GM13976 (cell line): ENCODE data around the gene SLC1A2.

ENCODE experiments used
- DNase-seq: peaks from one replicate; pipeline ENCODE4 v3.0.0; 2012; ENCODE audit warnings: low spot score
- CTCF ChIP-seq: IDR thresholded peaks from 2 replicates; pipeline ENCODE4 v1.5.1; 2012; ENCODE audit warnings: borderline replicate concordance, mild to moderate bottlenecking; ENCODE audit not compliant: insufficient read depth; ENCODE audit errors: extremely low read depth, missing control alignments, control extremely low read depth
- in situ Hi-C: fragments of 300-500 bp; cut with MboI; formaldehyde crosslinking; loops from one replicate; pipeline ENCODE4 v1.12.0; 2022; ENCODE audit warnings: low sequenced_read_pairs, mixed read lengths, inconsistent platforms; ENCODE audit not compliant: unreplicated experiment

SLC1A2 gene

GRCh38 chr11:35215945-35216344 lies 203.4 kb downstream of the SLC1A2 start:
- in situ Hi-C loops: no loop called here
- TF ChIP-seq CTCF: no peak
- no peak for DNase-seq

GRCh38 chr11:35214792-35215193 lies 204.6 kb downstream of the SLC1A2 start:
- in situ Hi-C loops: no loop called here
- DNase-seq: no peak
- TF ChIP-seq CTCF: no peak

GRCh38 chr11:35214226-35214770 lies 205.1 kb downstream of the SLC1A2 start:
- DNase-seq: no peak
- in situ Hi-C loops: no loop called here
- no peak for TF ChIP-seq CTCF

- in situ Hi-C loops: no loop called here
- DNase-seq: no peak
- TF ChIP-seq CTCF: no peak
These were observed 207.4 kb downstream of the SLC1A2 start for GRCh38 chr11:35211952-35212351.

- no peak for DNase-seq
- in situ Hi-C loops: no loop called here
- no peak for TF ChIP-seq CTCF
These were observed 208.3 kb downstream of the SLC1A2 start for GRCh38 chr11:35210876-35211546.

- DNase-seq: no peak
- no peak for TF ChIP-seq CTCF
- in situ Hi-C loops: no loop called here
These were observed 210.6 kb downstream of the SLC1A2 start for GRCh38 chr11:35208795-35209194.
